GM18870 (cell line): ENCODE measurements around the gene PRKAB1.
"Not testable (repeated sequence)": the region's sequence is repeated elsewhere in the genome, so short reads cannot be mapped to it uniquely, and the experiment has no call there.

Experiments used
- ATAC-seq: cut with Tn5 transposase; IDR thresholded peaks from one replicate; pipeline ENCODE4 v1.9.1; 2021; ENCODE audit warnings: moderate library complexity; ENCODE audit not compliant: unreplicated experiment

Gene PRKAB1

DNA sequence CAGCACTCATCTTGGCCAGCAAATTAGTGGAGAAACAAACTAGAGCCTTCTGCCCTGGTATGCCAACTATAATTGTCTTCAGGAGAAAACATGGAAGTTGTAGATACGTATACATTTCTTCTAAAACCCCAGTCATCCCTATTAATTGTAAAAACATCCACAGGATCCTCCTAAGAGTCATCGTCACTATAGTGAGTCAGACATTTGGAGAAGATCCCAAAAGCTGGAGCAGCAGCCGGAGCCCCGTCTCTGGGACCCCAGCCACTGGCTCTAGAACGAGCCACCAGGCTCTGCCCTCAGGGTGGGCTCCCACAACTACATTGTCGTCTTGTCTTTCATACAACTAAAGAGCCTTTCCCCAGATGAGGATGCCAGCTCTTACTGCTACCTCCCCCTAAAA lies 15.5 kb downstream of the PRKAB1 start:
- no peak for ATAC-seq

DNA sequence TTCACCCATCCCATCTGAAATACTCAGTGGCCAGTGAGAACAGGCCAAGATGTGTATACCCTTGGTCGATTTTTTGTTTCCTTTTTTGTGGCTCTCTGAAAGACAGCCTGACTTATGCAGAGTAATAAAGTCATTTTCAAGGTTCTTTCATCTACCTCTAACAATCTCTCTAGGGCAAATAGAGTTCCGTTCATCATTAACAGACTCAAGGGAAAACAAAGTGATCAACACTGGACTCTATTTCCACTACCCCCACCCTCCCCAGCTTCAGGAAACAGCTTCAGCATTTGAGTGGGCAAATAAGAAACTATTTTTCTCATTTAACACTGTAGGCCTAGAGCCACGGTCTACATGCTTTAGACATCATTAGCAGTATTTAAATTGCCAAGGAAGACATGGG lies 15.9 kb downstream of the PRKAB1 start:
- ATAC-seq: no peak

DNA sequence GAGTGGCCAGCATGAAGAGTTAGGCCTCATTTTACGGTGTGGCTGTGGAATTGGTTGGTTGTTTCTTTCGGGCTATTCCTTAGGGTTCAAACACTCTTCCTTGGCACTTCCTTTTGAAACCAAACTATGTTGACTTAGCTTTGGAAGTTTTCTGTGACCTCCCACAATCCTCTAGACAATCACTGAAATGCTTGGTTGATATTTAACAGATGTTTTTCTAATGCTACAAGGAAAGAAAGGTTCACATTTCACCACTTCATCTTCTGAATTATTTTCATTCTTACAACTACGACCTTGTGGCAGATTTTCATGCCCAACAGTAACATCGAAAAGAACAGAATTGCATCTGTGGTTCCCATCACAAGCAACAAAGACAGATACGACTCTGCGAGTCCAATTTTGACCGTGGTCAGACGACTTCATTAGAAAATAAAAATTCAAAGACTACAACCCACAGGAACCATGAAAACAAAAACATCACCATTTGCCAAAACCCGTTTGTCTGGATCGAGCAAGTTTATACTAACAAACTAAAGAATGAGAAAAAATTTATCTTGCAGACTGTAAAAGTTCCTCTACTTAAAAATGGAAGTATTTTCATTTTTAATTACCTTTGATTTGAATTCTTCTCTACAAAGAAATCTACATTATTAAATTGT lies 16.9 kb downstream of the PRKAB1 start:
- no peak for ATAC-seq

DNA sequence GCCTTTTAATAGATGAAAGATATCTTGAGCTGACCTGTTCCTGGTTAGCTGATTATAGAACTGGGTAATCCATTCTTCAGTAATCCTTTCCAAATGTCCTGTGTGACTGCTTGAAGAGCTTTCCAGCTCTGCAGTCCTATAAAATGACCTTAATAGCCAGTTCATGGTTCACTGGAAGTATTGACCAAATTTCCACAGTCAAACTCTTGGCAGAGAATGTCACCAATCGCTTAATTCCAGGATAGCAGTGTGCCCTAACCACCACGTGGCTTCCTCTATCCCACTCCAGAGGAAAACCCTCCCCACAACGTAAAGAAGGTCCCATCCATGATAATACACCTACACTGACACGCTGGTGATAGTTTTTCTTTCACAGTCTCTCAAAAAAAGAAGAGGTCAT lies 17.4 kb downstream of the PRKAB1 start:
- no peak for ATAC-seq

DNA sequence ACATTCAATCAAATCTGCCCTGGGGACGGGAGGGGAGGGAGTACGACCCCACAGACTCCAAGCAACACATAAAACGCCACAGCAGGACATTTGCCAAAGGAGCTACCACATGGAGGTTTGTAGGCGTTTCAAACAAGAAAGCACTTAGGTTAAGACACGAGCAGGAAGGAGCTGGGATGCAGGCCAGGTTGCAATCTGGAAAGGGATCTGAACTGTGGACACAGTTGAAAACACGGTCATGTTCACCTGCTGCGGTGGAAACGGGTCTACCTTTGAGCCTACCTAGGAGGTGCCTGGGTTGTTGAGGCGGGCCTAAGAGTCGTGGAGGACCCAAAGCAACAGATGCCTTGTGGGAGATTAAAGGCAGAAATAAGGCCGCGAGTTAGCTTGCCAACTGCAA lies 18.4 kb downstream of the PRKAB1 start:
- no peak for ATAC-seq

DNA sequence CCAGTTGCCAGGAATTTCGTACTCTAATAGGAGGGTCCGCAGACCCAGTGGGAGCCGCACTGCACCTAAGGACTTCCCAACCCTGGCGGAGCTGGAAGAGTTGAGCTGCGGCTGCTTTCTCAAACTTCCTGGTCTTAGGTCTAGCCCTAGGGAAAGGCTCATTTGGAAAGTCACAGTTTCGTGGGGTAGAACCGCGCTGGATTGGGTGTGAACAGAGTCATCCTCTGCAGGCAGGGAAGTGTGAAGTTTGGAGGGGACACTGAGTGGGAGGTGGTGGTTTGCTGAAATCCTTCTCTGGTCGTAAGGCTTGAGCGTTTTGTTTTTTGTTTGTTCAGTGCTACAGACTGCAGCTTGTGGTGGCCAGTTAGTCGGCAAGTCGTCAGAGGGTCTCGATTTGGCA lies 18.8 kb downstream of the PRKAB1 start:
- no peak for ATAC-seq

DNA sequence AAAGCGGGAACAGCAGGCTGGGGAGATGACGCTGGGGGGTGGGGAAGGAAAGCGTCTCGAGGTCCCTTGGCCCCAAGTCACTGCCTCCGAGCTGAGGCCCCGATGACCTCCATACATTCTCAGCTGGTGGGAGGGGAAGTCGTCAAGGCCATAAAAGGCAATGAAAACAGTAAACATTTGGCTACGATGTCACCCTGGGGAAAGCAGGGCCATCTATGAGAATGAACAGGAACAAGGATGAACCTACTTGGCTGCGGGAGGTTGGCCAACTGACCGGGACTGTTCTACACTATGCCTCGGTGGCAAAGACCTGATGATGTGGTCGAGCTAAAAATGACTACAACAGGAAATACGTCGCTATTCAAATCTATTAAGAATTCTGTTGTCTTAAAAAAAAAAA lies 19.5 kb downstream of the PRKAB1 start:
- ATAC-seq: no peak

DNA sequence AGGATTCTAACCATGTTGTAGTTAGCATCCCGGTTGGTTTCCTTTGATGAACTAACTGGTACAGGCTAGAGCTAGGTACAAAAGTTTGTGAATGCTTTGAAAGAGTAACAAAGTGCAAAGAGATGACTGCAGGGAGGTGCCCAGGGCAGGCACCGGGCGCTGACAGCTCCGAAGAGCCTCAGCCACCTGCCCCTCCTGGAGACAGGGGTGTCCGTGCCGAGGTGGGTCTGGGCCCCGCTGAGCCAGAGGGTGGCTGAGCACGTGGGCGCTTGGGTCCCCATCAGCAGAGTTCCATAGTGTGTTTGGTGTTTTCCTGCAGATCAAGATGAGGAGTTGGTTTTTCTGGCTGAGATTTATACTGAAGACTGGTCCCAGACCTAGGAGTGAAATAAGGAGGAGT lies 19.9 kb downstream of the PRKAB1 start:
- no peak for ATAC-seq

DNA sequence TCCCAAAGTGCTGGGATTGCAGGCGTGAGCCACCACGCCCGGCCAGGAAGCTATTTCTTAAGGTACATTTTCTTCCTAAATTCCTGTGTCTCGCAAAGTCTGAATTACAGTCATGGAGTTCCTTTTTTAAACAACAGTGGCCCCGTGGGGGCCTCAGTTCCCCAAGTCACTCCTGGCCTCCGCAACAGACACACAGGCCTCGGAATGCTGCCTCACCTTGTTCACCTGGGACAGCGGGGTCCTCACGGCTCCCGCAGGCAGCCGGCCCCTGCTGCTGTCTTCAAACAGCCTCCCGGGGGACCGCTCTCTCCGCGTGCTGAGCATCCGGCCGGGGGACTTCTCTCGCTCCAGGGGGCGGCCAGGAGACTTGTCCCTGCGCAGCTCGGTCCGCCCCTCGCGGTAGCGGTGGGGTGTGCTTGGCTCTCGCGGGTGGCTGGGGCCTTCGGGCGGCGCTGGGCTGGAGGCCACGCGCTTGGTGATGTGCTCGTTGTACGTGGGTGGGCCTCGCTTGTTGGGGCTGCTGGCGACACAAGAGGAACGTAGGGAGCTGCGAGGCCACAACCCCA lies 22.1 kb downstream of the PRKAB1 start:
- no peak for ATAC-seq

DNA sequence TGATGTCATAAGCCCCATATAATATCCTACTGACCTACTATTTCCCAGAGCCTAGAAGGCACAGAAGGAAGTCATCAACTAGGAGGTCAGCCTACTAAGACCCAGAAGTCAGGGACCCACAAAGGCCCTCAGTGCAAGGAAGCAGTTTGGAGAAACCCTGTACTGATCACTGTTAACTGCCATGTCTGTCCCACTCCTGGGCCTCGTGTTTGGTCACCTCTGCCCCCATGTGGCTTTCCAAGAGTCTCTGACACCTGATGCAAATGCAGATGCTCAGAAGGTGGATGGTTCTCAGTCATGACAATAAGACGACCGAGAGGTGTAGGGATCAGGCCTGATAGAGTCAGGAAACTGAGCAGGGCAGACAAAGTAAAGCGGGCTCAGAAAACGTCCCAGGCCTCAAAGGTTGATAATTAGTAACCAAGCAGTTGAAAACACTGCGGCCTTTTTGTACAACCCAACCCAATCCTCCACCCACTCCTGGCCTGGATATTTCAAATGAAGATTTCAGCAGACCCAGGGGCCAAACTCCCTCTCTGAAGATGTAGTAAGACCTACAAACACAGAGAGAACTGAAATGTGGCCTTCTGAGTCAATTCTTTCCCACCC lies 23.4 kb downstream of the PRKAB1 start:
- no peak for ATAC-seq

DNA sequence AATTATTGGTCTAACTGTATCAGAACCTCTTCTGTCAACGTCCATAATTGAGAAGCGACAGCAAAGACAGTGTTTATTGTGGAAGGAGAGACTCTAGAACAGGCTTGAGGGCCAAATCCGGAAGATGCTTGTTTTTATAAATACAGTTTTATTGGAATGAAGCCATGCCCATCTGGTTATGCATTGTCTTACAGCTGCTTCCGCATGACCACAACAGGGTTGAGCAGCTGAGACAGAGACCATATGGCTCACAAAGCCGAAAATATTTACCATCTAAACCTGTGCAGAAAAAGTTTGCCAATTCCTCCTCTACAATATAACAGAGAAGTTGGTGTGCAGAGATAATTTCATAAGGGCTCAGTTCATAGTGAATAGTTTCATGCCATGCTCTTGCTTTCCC lies 24.5 kb downstream of the PRKAB1 start:
- ATAC-seq: no peak

DNA sequence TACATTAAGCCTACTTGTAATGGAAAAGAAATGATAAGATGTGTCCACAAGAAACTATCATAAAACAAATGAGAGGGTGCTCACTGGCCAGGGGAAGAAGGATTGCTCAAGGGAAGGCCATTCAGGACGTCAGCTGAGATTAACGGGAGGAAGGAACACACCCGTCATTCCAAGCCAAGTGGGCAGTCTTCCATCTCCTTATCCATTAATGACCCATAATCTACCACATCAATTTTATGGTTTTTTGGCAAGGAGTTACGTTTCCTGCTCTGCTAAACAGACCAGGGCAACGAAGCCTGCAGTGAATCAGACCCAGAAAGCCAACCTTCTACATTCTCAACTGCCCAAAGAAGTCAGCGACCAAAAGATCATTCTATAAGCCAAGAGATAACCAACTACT lies 25.1 kb downstream of the PRKAB1 start:
- ATAC-seq: no peak

DNA sequence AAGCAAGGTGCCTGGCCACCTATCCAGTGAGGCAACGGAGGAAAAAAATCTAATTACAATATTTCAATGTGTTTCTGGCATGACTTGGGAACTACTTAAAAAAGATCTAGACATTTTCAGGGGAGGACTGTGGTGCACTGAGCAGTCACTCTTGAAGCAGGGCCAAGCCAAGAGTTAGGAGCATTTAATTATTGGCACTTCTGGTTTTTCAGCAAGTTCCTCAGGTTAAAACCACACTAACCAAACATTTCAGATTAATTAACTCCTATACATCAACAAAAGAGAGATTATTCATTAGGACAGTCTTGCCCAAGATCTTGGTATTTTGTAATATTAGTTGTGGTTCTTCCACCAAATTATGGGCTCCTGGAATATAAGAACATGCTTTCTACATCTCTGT lies 25.6 kb downstream of the PRKAB1 start:
- no peak for ATAC-seq

DNA sequence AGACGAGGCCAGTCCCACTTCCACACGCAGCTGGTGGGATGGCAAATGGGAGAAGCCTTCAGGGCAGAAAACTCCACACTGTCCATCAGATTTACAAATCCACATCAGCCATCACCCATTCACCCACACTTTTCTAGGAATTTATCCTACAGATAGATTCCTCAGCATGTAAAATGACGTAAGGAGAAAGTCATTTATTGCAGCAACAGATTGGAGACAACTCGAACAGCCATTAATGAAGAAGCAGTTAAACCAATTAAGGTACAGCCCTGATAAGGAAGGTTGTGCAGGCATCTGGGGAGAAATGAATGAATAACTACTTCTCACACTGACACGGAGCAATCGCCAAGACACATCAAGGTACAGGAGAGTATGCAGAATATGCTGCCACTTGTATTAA lies 26.2 kb downstream of the PRKAB1 start:
- no peak for ATAC-seq

DNA sequence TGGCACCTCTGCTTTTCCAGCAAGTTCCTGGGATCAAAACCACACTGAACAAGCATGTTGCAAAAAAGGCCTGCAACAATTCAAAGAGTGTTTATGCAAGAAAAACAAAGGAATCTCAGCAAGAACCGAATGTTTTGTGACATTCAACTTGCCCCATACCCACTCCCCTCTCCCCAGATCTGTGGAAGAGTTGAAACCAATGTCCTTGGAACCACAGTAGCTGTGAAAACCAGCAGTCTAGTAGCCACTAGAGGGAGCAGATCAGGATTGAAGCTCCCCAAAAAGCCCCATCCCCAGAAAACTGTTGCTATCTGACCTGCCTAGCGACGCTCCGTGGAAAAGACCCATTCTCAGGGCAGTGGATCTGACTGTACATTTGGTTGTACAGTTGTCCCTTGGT lies 27.1 kb downstream of the PRKAB1 start:
- no peak for ATAC-seq

DNA sequence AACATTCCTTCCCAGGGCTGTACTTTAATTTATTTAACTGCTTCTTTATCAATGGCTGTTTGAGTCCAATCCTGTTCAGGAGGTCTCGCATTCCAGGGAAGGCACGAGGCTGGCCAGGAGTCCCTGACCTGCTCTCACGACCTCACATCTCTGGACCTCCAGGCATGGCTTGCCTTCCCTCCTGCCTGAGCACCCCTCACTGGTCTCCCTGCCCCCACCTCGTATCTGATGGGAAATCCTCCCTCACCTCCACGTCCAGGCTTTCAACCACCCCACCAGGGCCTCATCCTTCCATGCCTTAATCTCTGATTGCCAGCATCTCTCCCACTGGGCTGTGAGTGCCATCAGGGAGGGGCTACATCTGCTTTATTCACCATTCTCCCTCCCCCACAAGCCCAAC lies 29.0 kb downstream of the PRKAB1 start:
- ATAC-seq: no peak

DNA sequence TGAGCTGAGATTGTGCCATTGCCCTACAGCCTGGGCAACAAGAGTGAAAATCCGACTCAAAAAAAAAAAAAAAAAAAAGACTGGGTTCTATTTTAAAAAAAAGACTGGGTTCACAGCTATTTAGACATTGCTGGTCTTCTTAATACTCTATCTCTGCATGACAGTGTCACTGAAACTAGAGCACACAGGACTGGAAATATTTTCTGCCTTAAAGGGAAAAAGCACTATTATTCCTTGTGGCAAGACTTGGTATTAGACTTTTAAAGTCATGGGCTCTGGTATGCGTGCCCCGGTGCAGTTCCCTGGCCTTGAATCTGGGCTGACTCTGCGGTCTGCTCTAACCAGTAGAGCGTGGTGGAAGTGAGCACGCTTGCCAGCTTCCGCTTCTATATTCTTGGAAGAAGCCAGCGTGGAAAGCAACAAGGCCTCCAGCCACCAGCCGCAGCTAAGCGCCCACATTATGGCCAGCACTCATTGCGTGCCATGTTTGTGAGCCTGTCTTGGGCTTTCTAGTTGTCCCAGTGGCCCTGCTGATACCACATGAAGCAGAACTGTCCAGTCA lies 31.3 kb downstream of the PRKAB1 start:
- ATAC-seq: no peak

DNA sequence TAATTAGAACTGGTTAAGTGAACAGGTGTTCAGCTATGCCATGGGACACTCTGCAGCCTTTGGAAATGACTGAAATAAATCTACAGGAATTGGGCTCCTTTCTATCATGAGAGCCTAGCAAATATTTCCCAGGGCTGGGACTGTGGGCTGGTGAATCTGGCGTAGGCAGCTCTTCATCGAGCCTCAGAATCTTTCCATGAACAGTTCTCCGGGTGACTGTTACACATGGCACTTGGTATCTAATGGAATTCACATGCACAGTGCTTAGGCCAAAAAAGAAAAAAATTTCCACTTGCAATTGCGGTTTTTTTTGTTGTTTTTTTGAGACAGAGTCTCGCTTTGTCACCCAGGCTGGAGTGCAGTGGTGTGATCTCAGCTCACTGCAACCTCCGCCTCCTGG lies 32.1 kb downstream of the PRKAB1 start:
- ATAC-seq: no peak

DNA sequence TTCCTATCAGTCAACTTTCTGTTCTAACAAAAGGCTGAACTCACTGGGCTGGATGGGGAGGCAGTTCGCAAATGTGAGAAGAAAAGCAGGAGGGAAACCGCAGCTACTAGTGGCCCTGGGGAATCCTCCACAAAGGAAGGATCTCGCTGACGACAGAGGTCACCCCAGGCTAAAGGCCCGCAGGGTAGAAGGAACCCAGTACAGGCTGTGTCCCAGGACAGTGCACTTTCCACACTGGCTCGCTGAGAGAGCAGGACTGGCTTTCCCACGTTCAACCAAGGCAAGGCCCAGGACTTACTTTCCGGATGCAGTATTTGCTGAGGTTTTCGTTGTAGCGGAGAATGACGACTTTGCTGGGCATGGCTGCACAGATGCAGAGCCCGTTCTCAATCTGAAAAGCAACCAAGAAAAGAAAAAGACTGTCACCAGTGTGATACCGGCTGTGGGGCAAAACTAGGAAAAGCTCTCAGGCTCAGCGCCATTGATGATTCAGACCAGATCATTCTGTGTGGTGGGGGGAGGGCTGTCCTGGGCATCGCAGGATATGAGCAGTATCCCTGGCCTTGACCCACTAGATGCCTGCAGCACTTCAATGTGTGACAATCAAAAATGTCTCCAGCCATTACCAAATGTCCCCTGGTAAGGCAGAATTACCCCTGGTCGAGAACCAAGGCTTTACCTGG lies 36.3 kb downstream of the PRKAB1 start:
- ATAC-seq: no peak

DNA sequence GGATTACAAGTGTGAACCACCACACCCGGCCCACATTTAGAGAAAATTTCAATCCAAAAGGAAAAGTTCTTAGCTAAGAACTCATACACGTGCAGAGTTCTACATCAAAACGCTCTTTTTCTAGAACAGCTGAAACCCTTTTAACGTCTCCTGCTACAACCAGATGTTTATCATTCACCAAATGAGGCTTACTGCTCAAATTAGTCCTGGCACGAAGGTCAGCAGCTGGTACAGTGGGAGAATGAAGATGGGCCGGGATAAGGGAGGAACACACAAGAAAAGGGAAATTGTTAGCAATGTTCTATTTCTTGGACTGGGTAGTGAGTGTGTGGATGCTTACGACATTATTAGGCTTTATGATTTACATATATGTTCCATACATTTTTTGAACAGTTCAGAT lies 37.2 kb downstream of the PRKAB1 start:
- ATAC-seq: no peak

DNA sequence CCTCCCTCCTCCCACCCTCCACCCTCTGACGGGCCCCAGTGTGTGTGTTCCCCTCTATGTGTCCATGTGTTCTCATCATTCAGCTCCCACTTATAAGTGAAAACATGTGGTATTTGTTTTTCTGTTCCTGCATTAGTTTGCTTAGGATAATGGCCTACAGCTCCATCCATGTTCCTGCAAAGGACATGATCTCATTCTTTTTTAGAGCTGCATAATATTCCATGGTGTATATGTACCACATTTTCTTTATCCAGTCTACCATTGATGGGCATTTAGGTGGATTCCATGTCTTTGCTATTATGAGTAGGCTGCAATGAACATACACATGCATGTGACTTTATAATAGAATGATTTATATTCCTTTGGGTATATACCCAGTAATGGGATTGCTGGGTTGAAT lies 38.5 kb downstream of the PRKAB1 start:
- not testable (repeated sequence) for ATAC-seq

DNA sequence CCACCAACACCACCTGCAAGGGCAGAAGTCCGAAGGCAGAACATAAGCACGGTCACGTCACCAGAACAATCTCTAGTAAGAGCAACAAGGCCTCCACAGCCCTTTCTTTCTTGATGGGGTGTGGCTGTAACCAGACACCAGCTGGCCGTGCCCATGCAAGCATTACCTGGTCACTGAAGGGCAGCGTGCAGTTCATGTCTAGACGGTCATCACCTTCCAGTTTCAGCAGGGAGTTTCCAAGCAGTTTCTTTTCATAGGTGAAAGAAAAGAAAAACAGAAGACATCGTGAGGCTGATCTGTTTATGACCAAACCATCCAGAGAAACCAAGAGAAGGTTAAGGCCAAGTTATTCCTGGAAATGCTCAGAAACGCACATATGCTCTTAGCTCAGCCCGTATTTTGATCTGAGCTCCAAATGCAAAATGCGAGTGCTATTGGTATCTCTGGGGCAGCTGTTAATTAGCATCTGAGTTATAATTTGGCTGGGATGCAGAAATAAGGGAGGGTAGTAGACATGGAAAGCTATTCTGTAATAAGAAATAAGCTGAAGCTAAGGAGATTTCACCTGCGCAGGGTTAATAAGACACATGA lies 42.5 kb downstream of the PRKAB1 start:
- no peak for ATAC-seq
